ENCODE results near the gene LRMDA.

DNA sequence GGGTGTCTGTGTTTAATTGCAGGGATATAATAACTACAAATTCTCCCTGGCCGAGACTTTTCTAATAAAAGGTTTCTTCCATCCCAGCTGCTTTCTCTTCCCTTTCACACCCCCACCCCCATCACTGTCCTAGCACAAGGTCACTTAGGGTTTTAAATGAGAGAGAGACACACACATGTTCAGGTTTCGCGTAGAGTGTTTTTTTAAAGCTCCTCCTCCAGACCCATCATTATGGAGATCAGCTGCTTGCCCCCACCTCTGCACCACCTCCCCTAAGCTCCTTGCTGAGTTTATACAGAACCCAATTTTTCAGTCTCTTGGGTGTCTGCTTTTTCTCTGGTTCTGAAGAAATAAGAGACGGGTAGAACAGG is 18.6 kb downstream of the LRMDA start:
- TF ChIP-seq, protein P1, sequence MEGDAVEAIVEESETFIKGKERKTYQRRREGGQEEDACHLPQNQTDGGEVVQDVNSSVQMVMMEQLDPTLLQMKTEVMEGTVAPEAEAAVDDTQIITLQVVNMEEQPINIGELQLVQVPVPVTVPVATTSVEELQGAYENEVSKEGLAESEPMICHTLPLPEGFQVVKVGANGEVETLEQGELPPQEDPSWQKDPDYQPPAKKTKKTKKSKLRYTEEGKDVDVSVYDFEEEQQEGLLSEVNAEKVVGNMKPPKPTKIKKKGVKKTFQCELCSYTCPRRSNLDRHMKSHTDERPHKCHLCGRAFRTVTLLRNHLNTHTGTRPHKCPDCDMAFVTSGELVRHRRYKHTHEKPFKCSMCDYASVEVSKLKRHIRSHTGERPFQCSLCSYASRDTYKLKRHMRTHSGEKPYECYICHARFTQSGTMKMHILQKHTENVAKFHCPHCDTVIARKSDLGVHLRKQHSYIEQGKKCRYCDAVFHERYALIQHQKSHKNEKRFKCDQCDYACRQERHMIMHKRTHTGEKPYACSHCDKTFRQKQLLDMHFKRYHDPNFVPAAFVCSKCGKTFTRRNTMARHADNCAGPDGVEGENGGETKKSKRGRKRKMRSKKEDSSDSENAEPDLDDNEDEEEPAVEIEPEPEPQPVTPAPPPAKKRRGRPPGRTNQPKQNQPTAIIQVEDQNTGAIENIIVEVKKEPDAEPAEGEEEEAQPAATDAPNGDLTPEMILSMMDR (IDR thresholded peaks at IDR 0.05): no peak
- TF ChIP-seq EZH2 (IDR thresholded peaks at IDR 0.05; ENCODE audit: borderline replicate concordance, insufficient read depth, low read depth, low read length, poor library complexity, severe bottlenecking): no peak
